CD14-positive monocyte (primary cell): ENCODE data around the gene CTAGE1. TPM values are rescaled to one million over a fixed set of nuclear protein-coding genes. Genes with fewer than 3 reads are reported as not detected.
"Not testable (repeated sequence)": the region's sequence is repeated elsewhere in the genome, so short reads cannot be mapped to it uniquely, and the experiment has no call there.

Experiments used
- DNase-seq, 3 donors: peaks; one replicate each; pipeline ENCODE4 v3.0.0-alpha.2; 2011 to 2022
- H2AFZ ChIP-seq: 2 replicates; pipeline ENCODE4 v1.6.0; 2012; ENCODE audit warnings: mild to moderate bottlenecking, low read depth, low read length, inconsistent platforms; ENCODE audit not compliant: insufficient read depth, poor library complexity, severe bottlenecking
- H3K27ac ChIP-seq, 2 donors: 1 replicate in 1 of 2; 2 replicates in 1 of 2; pipeline ENCODE4 v1.5.1; 2012 to 2013; ENCODE audit warnings: low read length in 2 of 2, control low read depth in 1 of 2, inconsistent platforms in 1 of 2, low read depth in 1 of 2, mild to moderate bottlenecking in 1 of 2
- H3K27me3 ChIP-seq, 2 donors: one replicate each; pipeline versions ENCODE4 v1.6.0 to v1.6.1; 2011 to 2013; ENCODE audit warnings: low read length in 2 of 2; ENCODE audit not compliant: control insufficient read depth in 2 of 2, insufficient read depth in 2 of 2
- H3K36me3 ChIP-seq, 2 donors: replicated peaks in 1 of 2; 1 replicate in 1 of 2; 2 replicates in 1 of 2; pipeline versions ENCODE4 v1.5.1 to v1.6.1; 2012 to 2013; ENCODE audit warnings: low read length in 2 of 2, control low read depth in 1 of 2, inconsistent platforms in 1 of 2, mild to moderate bottlenecking in 1 of 2; ENCODE audit not compliant: insufficient read depth in 2 of 2, control insufficient read depth in 1 of 2
- H3K4me1 ChIP-seq, 2 donors: 1 replicate in 1 of 2; 2 replicates in 1 of 2; pipeline versions ENCODE4 v1.5.1 to v1.6.1; 2012 to 2013; ENCODE audit warnings: low read length in 2 of 2, control low read depth in 1 of 2, inconsistent platforms in 1 of 2, mild to moderate bottlenecking in 1 of 2, moderate library complexity in 1 of 2; ENCODE audit not compliant: insufficient read depth in 2 of 2, control insufficient read depth in 1 of 2
- H3K4me2 ChIP-seq: replicated peaks from 2 replicates; pipeline ENCODE3; 2012; ENCODE audit warnings: low read length, moderate library complexity, mild to moderate bottlenecking; ENCODE audit not compliant: poor library complexity, severe bottlenecking; ENCODE audit errors: extremely low read depth
- H3K4me3 ChIP-seq, 3 experiments: fragments of 200-600 bp in 1 of 3; sonication (generic) in 1 of 3; replicated peaks in 1 of 3; 1 replicate in 2 of 3; 2 replicates in 1 of 3; pipeline ENCODE4 v1.5.1; 2011 to 2013; ENCODE audit warnings: low read length in 3 of 3, mild to moderate bottlenecking in 3 of 3, control low read depth in 2 of 3, low read depth in 2 of 3, inconsistent platforms in 1 of 3, moderate library complexity in 1 of 3
- H3K79me2 ChIP-seq: 2 replicates; pipeline ENCODE4 v1.6.0; 2012; ENCODE audit warnings: mild to moderate bottlenecking, control low read depth, inconsistent platforms, low read length, moderate library complexity; ENCODE audit not compliant: insufficient read depth
- H3K9ac ChIP-seq: 2 replicates; pipeline ENCODE4 v1.6.0; 2017; ENCODE audit warnings: low read length, mild to moderate bottlenecking; ENCODE audit not compliant: insufficient read depth, poor library complexity, severe bottlenecking
- H3K9me3 ChIP-seq, 2 donors: replicated peaks in 1 of 2; 1 replicate in 1 of 2; 2 replicates in 1 of 2; pipeline versions ENCODE4 v1.5.1 to v1.6.1; 2012 to 2013; ENCODE audit warnings: low read length in 2 of 2, control low read depth in 1 of 2; ENCODE audit not compliant: control insufficient read depth in 1 of 2, insufficient read depth in 1 of 2
- H4K20me1 ChIP-seq: 2 replicates; pipeline ENCODE4 v1.6.0; 2012; ENCODE audit warnings: mild to moderate bottlenecking, low read length, control low read depth, moderate library complexity; ENCODE audit not compliant: insufficient read depth
- H3K27ac Mint-ChIP-seq, 7 donors: one replicate each; pipeline ENCODE4 v1.8.0; 2020; ENCODE audit warnings: mild to moderate bottlenecking in 7 of 7, mixed read lengths in 7 of 7, moderate library complexity in 6 of 7, inconsistent platforms in 2 of 7
- H3K27me3 Mint-ChIP-seq, 3 donors: one replicate each; pipeline ENCODE4 v1.8.0; 2021 to 2022; ENCODE audit warnings: low read depth in 3 of 3, mild to moderate bottlenecking in 3 of 3, mixed read lengths in 3 of 3, moderate library complexity in 3 of 3, inconsistent platforms in 1 of 3
- H3K36me3 Mint-ChIP-seq, 2 donors: one replicate each; pipeline ENCODE4 v1.8.0; 2020; ENCODE audit warnings: mixed read lengths in 2 of 2, inconsistent platforms in 1 of 2, mild to moderate bottlenecking in 1 of 2
- H3K4me1 Mint-ChIP-seq: one replicate; pipeline ENCODE4 v1.8.0; 2020; ENCODE audit warnings: mild to moderate bottlenecking, mixed read lengths
- H3K4me3 Mint-ChIP-seq, 2 donors: one replicate each; pipeline ENCODE4 v1.8.0; 2020; ENCODE audit warnings: mild to moderate bottlenecking in 2 of 2, mixed read lengths in 2 of 2, moderate library complexity in 1 of 2
- H3K9me3 Mint-ChIP-seq, 7 donors: one replicate each; pipeline ENCODE4 v1.8.0; 2020 to 2022; ENCODE audit warnings: mixed read lengths in 7 of 7, mild to moderate bottlenecking in 6 of 7, moderate library complexity in 6 of 7, inconsistent platforms in 2 of 7
- CTCF ChIP-seq: fragments of 200-600 bp; IDR thresholded peaks from one replicate; pipeline ENCODE4 v1.8.0; 2022; ENCODE audit warnings: antibody characterized with exemption, mild to moderate bottlenecking
- WGBS: methylation state at CpG from one replicate; pipeline ENCODE4 v1.1.5; 2013; ENCODE audit warnings: missing lambda C conversion rate; ENCODE audit not compliant: insufficient coverage; 5-methylcytosine and 5-hydroxymethylcytosine counted together
- intact Hi-C, 2 donors: fragments of 100-400 bp; cut with micrococcal nuclease; formaldehyde crosslinking; loops; one replicate each; pipeline versions ENCODE4 v1.15.0 to v1.15.1; 2023
- polyA plus RNA-seq, 3 donors: library from polyadenylated mRNA; depleted of rRNA in 1 of 3; unstranded in 2 of 3; stranded (reverse) in 1 of 3; fragments of 300-500 nt in 2 of 3; fragments of >200 nt in 1 of 3; fragmentation: Illumina TruSeq in 2 of 3; gene quantifications; 1 replicate in 2 of 3; 2 replicates in 1 of 3; pipeline ENCODE4 v1.2.3, GENCODE V29; 2012 to 2021

The CTAGE1 gene
- polyA plus RNA-seq, 3 donors = not detected

- no peak overlapping the region for H2AFZ ChIP-seq
- H3K4me3 Mint-ChIP-seq = peak overlapping the region in 1 of 2 donors; percentile 41
Observed at GRCh38 chr18:22452226-22452668, 34.5 kb upstream of the CTAGE1 start.

GRCh38 chr18:22451796-22452195 is 34.1 kb upstream of the CTAGE1 start:
- no peaks in the 10 kb centered on the region for H3K4me1 ChIP-seq
- H3K27ac Mint-ChIP-seq = no peak overlapping the region
- DNase-seq = no peak
- H3K36me3 ChIP-seq = no peaks in the 10 kb centered on the region
- no peak overlapping the region for H3K4me3 ChIP-seq
- no peak overlapping the region for H3K27ac ChIP-seq
- H2AFZ ChIP-seq = no peak overlapping the region
- WGBS = 66% methylated on average over 4 of the region's 7 CpGs
- intact Hi-C loops = no loop called here
- H3K9me3 Mint-ChIP-seq = peaks cover 0 to 9% (median 5%) of the 10 kb centered on the region in 7 donors
- no peak overlapping the region for H3K9ac ChIP-seq
- H3K36me3 Mint-ChIP-seq = no peaks in the 10 kb centered on the region
- TF ChIP-seq CTCF = no peak
- H3K4me3 Mint-ChIP-seq = no peak overlapping the region
- H4K20me1 ChIP-seq = no peaks in the 10 kb centered on the region
- no peak overlapping the region for H3K4me2 ChIP-seq
- H3K27me3 Mint-ChIP-seq = peaks cover 2 to 5% (median 2%) of the 10 kb centered on the region in 3 donors
- H3K79me2 ChIP-seq = no peaks in the 10 kb centered on the region
- no peaks in the 10 kb centered on the region for H3K27me3 ChIP-seq
- peaks cover 0 to 13% of the 10 kb centered on the region in 2 donors for H3K9me3 ChIP-seq
- H3K4me1 Mint-ChIP-seq = no peaks in the 10 kb centered on the region

More at GRCh38 chr18:22452226-22452668, 34.5 kb upstream of the CTAGE1 start:
- H3K9ac ChIP-seq = no peak overlapping the region
- intact Hi-C loops = no loop called here
- no peak overlapping the region for H3K4me3 ChIP-seq
- H3K27ac ChIP-seq = no peak overlapping the region
- H3K4me1 ChIP-seq = no peaks in the 10 kb centered on the region
- no peaks in the 10 kb centered on the region for H3K36me3 ChIP-seq
- WGBS = 28% methylated on average over 5 of the region's 8 CpGs
- H3K27ac Mint-ChIP-seq = no peak overlapping the region
- no peaks in the 10 kb centered on the region for H3K79me2 ChIP-seq
- H3K4me1 Mint-ChIP-seq = no peaks in the 10 kb centered on the region
- no peaks in the 10 kb centered on the region for H3K36me3 Mint-ChIP-seq
- H3K27me3 Mint-ChIP-seq = peaks cover 2 to 5% (median 2%) of the 10 kb centered on the region in 3 donors
- H4K20me1 ChIP-seq = no peaks in the 10 kb centered on the region
- no peak for TF ChIP-seq CTCF
- no peak for DNase-seq
- H3K4me2 ChIP-seq = no peak overlapping the region
- peaks cover 0 to 13% of the 10 kb centered on the region in 2 donors for H3K9me3 ChIP-seq
- no peaks in the 10 kb centered on the region for H3K27me3 ChIP-seq
- H3K9me3 Mint-ChIP-seq = peaks cover 0 to 9% (median 5%) of the 10 kb centered on the region in 7 donors

GRCh38 chr18:22450766-22451165 is 33.1 kb upstream of the CTAGE1 start:
- H2AFZ ChIP-seq, H3K4me2 ChIP-seq, H4K20me1 ChIP-seq, H3K9ac ChIP-seq, H3K36me3 ChIP-seq, H3K4me1 ChIP-seq, H3K4me3 ChIP-seq, H3K27ac ChIP-seq, H3K27me3 ChIP-seq, H3K27me3 Mint-ChIP-seq, H3K27ac Mint-ChIP-seq, H3K4me1 Mint-ChIP-seq, DNase-seq, intact Hi-C loops, H3K4me3 Mint-ChIP-seq, H3K36me3 Mint-ChIP-seq, H3K79me2 ChIP-seq: not testable (repeated sequence)
- H3K9me3 ChIP-seq = peaks cover 0 to 13% of the 10 kb centered on the region in 2 donors
- peaks cover 0 to 13% (median 5%) of the 10 kb centered on the region in 7 donors for H3K9me3 Mint-ChIP-seq
- no CpG with 5 or more reads among the region's 3 CpGs for WGBS
